NB4 (cell line): ENCODE results near the gene SLC7A5.

Experiments used
- MAX ChIP-seq: IDR thresholded peaks from 2 replicates; pipeline ENCODE4 v1.6.1; 2011; ENCODE audit warnings: low read depth, low read length
- MYC ChIP-seq: IDR thresholded peaks from 2 replicates; pipeline ENCODE4 v1.6.1; 2011; ENCODE audit warnings: low read depth, low read length
- POLR2A ChIP-seq: IDR thresholded peaks from 2 replicates; pipeline ENCODE4 v1.6.1; 2011; ENCODE audit warnings: mild to moderate bottlenecking; ENCODE audit not compliant: insufficient read length; ENCODE audit errors: extremely low read depth
- TF ChIP-seq, protein P1 (sequence below): IDR thresholded peaks from one replicate; pipeline ENCODE4 v1.5.1; 2012; ENCODE audit warnings: low read depth, low read length

DNA sequence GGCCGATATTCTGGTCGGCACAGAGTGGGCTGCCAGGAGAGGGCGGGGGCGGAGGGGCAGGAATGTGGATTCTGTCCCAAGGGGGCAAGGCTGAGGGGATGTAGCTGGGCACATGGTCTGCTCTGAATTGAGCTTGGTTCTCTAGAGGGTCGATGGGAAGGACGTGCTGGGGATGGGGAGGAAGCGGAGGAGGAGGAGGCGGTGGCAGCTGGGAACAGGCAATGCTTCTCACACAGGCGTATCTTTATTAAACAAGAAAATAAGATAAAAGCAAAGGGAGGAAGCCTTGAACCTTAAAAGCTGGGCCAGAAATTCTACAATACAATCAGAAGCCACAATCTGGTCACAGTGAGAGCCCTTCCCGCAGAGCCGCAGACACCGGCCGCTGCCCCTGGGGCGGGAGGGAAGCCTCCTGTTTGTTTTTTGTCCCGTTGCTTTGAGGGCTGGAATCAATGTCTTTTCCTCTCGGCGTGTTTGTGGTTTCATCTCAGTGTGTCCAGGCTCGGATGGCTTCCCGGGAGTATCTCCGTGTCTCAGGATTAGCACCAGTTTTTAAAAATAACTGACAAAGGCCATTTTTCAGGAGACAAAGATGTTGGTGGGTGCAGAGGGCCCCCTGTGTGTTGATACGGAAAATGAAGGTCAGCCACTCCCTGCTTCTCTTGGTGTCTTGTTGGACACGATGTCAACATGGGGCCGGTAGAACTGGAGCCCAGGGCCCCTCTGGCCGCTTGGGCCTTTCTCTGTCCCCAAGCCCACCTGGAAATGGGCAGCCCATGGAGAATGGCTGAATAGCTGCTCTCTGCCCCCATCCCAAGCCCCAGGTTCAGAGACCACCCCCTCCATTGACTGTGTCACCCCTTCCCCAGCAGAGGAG lies 12.3 kb upstream of the SLC7A5 start:
- TF ChIP-seq MAX, result no peak
- TF ChIP-seq, protein P1, sequence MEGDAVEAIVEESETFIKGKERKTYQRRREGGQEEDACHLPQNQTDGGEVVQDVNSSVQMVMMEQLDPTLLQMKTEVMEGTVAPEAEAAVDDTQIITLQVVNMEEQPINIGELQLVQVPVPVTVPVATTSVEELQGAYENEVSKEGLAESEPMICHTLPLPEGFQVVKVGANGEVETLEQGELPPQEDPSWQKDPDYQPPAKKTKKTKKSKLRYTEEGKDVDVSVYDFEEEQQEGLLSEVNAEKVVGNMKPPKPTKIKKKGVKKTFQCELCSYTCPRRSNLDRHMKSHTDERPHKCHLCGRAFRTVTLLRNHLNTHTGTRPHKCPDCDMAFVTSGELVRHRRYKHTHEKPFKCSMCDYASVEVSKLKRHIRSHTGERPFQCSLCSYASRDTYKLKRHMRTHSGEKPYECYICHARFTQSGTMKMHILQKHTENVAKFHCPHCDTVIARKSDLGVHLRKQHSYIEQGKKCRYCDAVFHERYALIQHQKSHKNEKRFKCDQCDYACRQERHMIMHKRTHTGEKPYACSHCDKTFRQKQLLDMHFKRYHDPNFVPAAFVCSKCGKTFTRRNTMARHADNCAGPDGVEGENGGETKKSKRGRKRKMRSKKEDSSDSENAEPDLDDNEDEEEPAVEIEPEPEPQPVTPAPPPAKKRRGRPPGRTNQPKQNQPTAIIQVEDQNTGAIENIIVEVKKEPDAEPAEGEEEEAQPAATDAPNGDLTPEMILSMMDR, result no peak
- TF ChIP-seq POLR2A, result no peak
- TF ChIP-seq MYC, result no peak
